HepG2 (cell line): ENCODE measurements around the gene AKNA. TPM values are rescaled to one million over a fixed set of nuclear protein-coding genes. Genes with fewer than 3 reads are reported as not detected.

Source experiments
- ATAC-seq: fragments of 200-7000 bp; cut with Tn5 transposase; 3 replicates; pipeline ENCODE4 v1.9.1; 2020; ENCODE audit warnings: mild to moderate bottlenecking, moderate library complexity
- BruUV-seq: library from RNA; stranded (reverse); fragments of 400-500 nt; replicated peaks from 2 replicates; lab custom pipeline; 2021; lab: Mats Ljungman, UMichigan
- CTCF ChIA-PET: fragments of 300-600 bp; formaldehyde crosslinking; extraction: SDS; loops from one replicate; lab custom pipeline; 2021; ENCODE audit warnings: low total read pairs, inconsistent platforms, low intra/inter-chr PET ratio; lab: Yijun Ruan, JAX
- POLR2A ChIA-PET: fragments of 350-600 bp; sonication (Branson Sonifier 250); formaldehyde crosslinking; loops from one replicate; lab custom pipeline; 2020; ENCODE audit warnings: antibody characterized with exemption, inconsistent platforms; lab: Yijun Ruan, JAX
- DNase-seq: peaks from one replicate; pipeline ENCODE4 v3.0.0-alpha.2; 2015; ENCODE audit warnings: low spot score
- FAIRE-seq: peaks from 3 replicates; lab custom pipeline; 2011; peaks lifted over from hg19 to GRCh38; lab: Jason Lieb, UNC
- H2AFZ ChIP-seq: one replicate; pipeline ENCODE4 v1.6.1; 2011; ENCODE audit warnings: low read length, inconsistent platforms
- H3K27ac ChIP-seq: fragments of 300-600 bp; 3 replicates; pipeline ENCODE4 v1.8.0; 2011; ENCODE audit warnings: mixed run types, mild to moderate bottlenecking, mixed read lengths, low read length, inconsistent platforms; ENCODE audit not compliant: insufficient read depth; ENCODE audit errors: extremely low read length
- H3K27me3 ChIP-seq, 2 experiments: fragments of 200-600 bp in 1 of 2; 2 replicates in 1 of 2; 3 replicates in 1 of 2; pipeline versions ENCODE4 v1.6.0 to v1.8.0; 2011; ENCODE audit warnings: low read length in 2 of 2, mild to moderate bottlenecking in 2 of 2, moderate library complexity in 2 of 2, inconsistent platforms in 1 of 2; ENCODE audit not compliant: insufficient read depth in 2 of 2, control insufficient read depth in 1 of 2
- H3K36me3 ChIP-seq, 2 experiments: fragments of 200-600 bp in 1 of 2; replicated peaks in 1 of 2; 2 replicates in 1 of 2; 3 replicates in 1 of 2; pipeline versions ENCODE4 v1.5.1 to v1.8.0; 2011; ENCODE audit warnings: low read length in 2 of 2, inconsistent platforms in 1 of 2; ENCODE audit not compliant: insufficient read depth in 2 of 2, control insufficient read depth in 1 of 2
- H3K4me1 ChIP-seq: 2 replicates; pipeline ENCODE4 v1.5.1; 2012; ENCODE audit warnings: low read length, inconsistent platforms; ENCODE audit not compliant: insufficient read depth
- H3K4me2 ChIP-seq: 2 replicates; pipeline ENCODE4 v1.6.0; 2011; ENCODE audit warnings: low read depth, low read length, inconsistent platforms
- H3K4me3 ChIP-seq, 3 experiments: fragments of 200-600 bp in 1 of 3; sonication (generic), shearing (Covaris generic) in 1 of 3; replicated peaks in 1 of 3; 2 replicates each; pipeline ENCODE4 v1.5.1; 2011 to 2016; ENCODE audit warnings: low read length in 3 of 3, inconsistent platforms in 2 of 3, low read depth in 2 of 3, mild to moderate bottlenecking in 2 of 3, control low read depth in 1 of 3, mixed read lengths in 1 of 3; ENCODE audit not compliant: insufficient read depth in 1 of 3
- H3K79me2 ChIP-seq: one replicate; pipeline ENCODE4 v1.6.1; 2011; ENCODE audit warnings: low read length, inconsistent platforms; ENCODE audit not compliant: insufficient read depth
- H3K9ac ChIP-seq: 2 replicates; pipeline ENCODE4 v1.6.0; 2011; ENCODE audit warnings: mild to moderate bottlenecking, low read depth, low read length, inconsistent platforms; ENCODE audit not compliant: insufficient read depth
- H3K9me3 ChIP-seq: 2 replicates; pipeline ENCODE4 v1.5.1; 2012; ENCODE audit warnings: mild to moderate bottlenecking, low read length
- H4K20me1 ChIP-seq: 2 replicates; pipeline ENCODE4 v1.6.0; 2011; ENCODE audit warnings: inconsistent platforms, mild to moderate bottlenecking, low read length, moderate library complexity; ENCODE audit not compliant: insufficient read depth
- CENPT ChIP-seq: sonication (generic); formaldehyde crosslinking; IDR thresholded peaks from 2 replicates; pipeline ENCODE4 v1.8.0; 2022; ENCODE audit warnings: low read depth, mild to moderate bottlenecking, moderate library complexity, missing genetic modification reagents
- FIP1L1 ChIP-seq: fragments of 200-400 bp; formaldehyde crosslinking; IDR thresholded peaks from 2 replicates; pipeline ENCODE4 v1.6.1; 2018; ENCODE audit warnings: low read depth, mild to moderate bottlenecking, low read length, moderate library complexity, borderline replicate concordance; ENCODE audit not compliant: insufficient read depth
- GATAD1 ChIP-seq: IDR thresholded peaks from 2 replicates; pipeline ENCODE4 v1.6.1; 2016; ENCODE audit warnings: missing genetic modification reagents, missing compliant biosample characterization
- HNRNPL ChIP-seq: fragments of 200-400 bp; formaldehyde crosslinking; IDR thresholded peaks from 2 replicates; pipeline ENCODE4 v1.6.1; 2017; ENCODE audit warnings: mild to moderate bottlenecking, low read depth, low read length
- SRF ChIP-seq: IDR thresholded peaks from 2 replicates; pipeline ENCODE4 v1.6.1; 2011; ENCODE audit warnings: mild to moderate bottlenecking, low read depth, low read length, moderate library complexity
- YEATS4 ChIP-seq: sonication (generic); formaldehyde crosslinking; IDR thresholded peaks from 2 replicates; pipeline ENCODE4 v1.4.0; 2020; ENCODE audit warnings: missing genetic modification reagents, borderline replicate concordance
- ZBTB21 ChIP-seq: sonication (generic); formaldehyde crosslinking; IDR thresholded peaks from 2 replicates; pipeline ENCODE4 v1.4.0; 2020; ENCODE audit warnings: missing genetic modification reagents
- ZNF569 ChIP-seq: sonication (generic); formaldehyde crosslinking; IDR thresholded peaks from 2 replicates; pipeline ENCODE4 v1.5.0; 2020; ENCODE audit warnings: mild to moderate bottlenecking, missing genetic modification reagents, moderate library complexity, borderline replicate concordance
- ZNF839 ChIP-seq: sonication (generic); formaldehyde crosslinking; IDR thresholded peaks from 2 replicates; pipeline ENCODE4 v1.4.0; 2020; ENCODE audit warnings: missing genetic modification reagents, mild to moderate bottlenecking, borderline replicate concordance
- WGBS: methylation state at CpG from one replicate; pipeline ENCODE4 v1.1.6; 2017; ENCODE audit warnings: low lambda C conversion rate; 5-methylcytosine and 5-hydroxymethylcytosine counted together
- in situ Hi-C: cut with HindIII; loops from 2 replicates; pipeline ENCODE4 v1.10.0; 2017; ENCODE audit warnings: low pct_unique_long_range_greater_than_20kb; ENCODE audit not compliant: extremely low pct_ligation_motif_present
- intact Hi-C: fragments of 100-400 bp; cut with micrococcal nuclease; formaldehyde crosslinking; loops from one replicate; pipeline ENCODE4 v1.10.0; 2022; ENCODE audit not compliant: unreplicated experiment
- polyA plus RNA-seq, 8 experiments: library from polyadenylated mRNA; depleted of rRNA in 3 of 8; stranded (reverse) in 7 of 8; unstranded in 1 of 8; fragments of >200 nt; fragmentation: Illumina TruSeq in 4 of 8; extraction: Trizol in 4 of 8; gene quantifications; 2 replicates each; pipeline versions ENCODE4 v1.2.1 to v1.2.3, GENCODE V29; 2011 to 2016; ENCODE audit warnings: low read depth in 4 of 8, missing spikeins in 1 of 8, mixed read lengths in 1 of 8; ENCODE audit not compliant: insufficient read depth in 1 of 8
- total RNA-seq, 5 experiments: library from RNA; depleted of rRNA; stranded (reverse); fragments of >200 nt; fragmentation: Illumina TruSeq; extraction: Trizol; gene quantifications; 2 replicates each; pipeline ENCODE4 v1.2.3, GENCODE V29; 2016; ENCODE audit warnings: low read depth in 1 of 5
- TF ChIP-seq, protein P1 (sequence below): sonication (generic); formaldehyde crosslinking; IDR thresholded peaks from 2 replicates; pipeline ENCODE4 v1.5.0; 2020; ENCODE audit warnings: mild to moderate bottlenecking, missing genetic modification reagents, borderline replicate concordance
- TF ChIP-seq, protein P2 (sequence below): sonication (generic); formaldehyde crosslinking; IDR thresholded peaks from 2 replicates; pipeline ENCODE4 v1.4.0; 2020; ENCODE audit warnings: mild to moderate bottlenecking, missing genetic modification reagents

The AKNA gene
- total and polyA plus RNA-seq, 2 of the 13 experiments (the other 11 are each of a cell fraction or from before 2014, with no cell fraction given): 3.0 to 3.1 TPM

DNA sequence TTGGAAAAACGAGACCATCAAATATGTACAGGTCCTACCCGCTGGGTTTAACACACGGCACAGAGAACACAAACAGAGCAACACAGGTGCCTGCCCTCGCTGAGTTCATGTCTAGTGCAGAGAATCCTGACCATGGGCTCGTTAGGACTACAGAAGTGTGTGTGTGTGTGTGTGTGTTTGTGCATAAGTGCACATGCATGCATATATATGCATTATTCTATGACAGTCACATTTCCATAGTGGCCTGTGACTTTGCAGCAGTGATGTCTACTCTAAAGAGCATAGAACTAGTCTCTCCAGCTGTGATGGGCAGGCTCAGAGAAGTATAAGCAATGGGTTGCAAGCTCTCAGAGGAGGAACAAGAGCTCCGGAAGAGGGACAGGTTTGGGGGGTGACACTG, 30.4 kb downstream of the AKNA start:
- in situ Hi-C loops: no loop called here
- Histone ChIP-seq H3K4me2 (no peak overlapping the region), H3K4me1 (no peaks in the 10 kb centered on the region), H3K4me3 (no peak overlapping the region), H3K9me3 (no peaks in the 10 kb centered on the region), H4K20me1 (no peaks in the 10 kb centered on the region), H3K9ac (no peak overlapping the region), H2AFZ (no peak overlapping the region), H3K36me3 (peaks cover 0 to 44% of the 10 kb centered on the region in 2 experiments; a peak in 3 of 5 replicates), H3K79me2 (no peaks in the 10 kb centered on the region), H3K27ac (no peak overlapping the region), H3K27me3 (no peaks in the 10 kb centered on the region)
- POLR2A ChIA-PET: no interaction called here
- BruUV-seq: no TSS peak
- no peak for ATAC-seq
- CTCF ChIA-PET: no interaction called here
- FAIRE-seq: no peak
- 95% methylated on average over 4 of the region's 6 CpGs for WGBS
- DNase-seq: no peak
- intact Hi-C loops: no loop called here
- TF ChIP-seq, protein P1, sequence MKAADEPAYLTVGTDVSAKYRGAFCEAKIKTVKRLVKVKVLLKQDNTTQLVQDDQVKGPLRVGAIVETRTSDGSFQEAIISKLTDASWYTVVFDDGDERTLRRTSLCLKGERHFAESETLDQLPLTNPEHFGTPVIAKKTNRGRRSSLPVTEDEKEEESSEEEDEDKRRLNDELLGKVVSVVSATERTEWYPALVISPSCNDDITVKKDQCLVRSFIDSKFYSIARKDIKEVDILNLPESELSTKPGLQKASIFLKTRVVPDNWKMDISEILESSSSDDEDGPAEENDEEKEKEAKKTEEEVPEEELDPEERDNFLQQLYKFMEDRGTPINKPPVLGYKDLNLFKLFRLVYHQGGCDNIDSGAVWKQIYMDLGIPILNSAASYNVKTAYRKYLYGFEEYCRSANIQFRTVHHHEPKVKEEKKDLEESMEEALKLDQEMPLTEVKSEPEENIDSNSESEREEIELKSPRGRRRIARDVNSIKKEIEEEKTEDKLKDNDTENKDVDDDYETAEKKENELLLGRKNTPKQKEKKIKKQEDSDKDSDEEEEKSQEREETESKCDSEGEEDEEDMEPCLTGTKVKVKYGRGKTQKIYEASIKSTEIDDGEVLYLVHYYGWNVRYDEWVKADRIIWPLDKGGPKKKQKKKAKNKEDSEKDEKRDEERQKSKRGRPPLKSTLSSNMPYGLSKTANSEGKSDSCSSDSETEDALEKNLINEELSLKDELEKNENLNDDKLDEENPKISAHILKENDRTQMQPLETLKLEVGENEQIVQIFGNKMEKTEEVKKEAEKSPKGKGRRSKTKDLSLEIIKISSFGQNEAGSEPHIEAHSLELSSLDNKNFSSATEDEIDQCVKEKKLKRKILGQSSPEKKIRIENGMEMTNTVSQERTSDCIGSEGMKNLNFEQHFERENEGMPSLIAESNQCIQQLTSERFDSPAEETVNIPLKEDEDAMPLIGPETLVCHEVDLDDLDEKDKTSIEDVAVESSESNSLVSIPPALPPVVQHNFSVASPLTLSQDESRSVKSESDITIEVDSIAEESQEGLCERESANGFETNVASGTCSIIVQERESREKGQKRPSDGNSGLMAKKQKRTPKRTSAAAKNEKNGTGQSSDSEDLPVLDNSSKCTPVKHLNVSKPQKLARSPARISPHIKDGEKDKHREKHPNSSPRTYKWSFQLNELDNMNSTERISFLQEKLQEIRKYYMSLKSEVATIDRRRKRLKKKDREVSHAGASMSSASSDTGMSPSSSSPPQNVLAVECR (CRISPR knock-in tag): no peak
- TF ChIP-seq ZNF569: no peak
- no peak for TF ChIP-seq FIP1L1
- no peak for TF ChIP-seq SRF
- no peak for TF ChIP-seq CENPT (CRISPR knock-in tag)
- TF ChIP-seq, protein P2, sequence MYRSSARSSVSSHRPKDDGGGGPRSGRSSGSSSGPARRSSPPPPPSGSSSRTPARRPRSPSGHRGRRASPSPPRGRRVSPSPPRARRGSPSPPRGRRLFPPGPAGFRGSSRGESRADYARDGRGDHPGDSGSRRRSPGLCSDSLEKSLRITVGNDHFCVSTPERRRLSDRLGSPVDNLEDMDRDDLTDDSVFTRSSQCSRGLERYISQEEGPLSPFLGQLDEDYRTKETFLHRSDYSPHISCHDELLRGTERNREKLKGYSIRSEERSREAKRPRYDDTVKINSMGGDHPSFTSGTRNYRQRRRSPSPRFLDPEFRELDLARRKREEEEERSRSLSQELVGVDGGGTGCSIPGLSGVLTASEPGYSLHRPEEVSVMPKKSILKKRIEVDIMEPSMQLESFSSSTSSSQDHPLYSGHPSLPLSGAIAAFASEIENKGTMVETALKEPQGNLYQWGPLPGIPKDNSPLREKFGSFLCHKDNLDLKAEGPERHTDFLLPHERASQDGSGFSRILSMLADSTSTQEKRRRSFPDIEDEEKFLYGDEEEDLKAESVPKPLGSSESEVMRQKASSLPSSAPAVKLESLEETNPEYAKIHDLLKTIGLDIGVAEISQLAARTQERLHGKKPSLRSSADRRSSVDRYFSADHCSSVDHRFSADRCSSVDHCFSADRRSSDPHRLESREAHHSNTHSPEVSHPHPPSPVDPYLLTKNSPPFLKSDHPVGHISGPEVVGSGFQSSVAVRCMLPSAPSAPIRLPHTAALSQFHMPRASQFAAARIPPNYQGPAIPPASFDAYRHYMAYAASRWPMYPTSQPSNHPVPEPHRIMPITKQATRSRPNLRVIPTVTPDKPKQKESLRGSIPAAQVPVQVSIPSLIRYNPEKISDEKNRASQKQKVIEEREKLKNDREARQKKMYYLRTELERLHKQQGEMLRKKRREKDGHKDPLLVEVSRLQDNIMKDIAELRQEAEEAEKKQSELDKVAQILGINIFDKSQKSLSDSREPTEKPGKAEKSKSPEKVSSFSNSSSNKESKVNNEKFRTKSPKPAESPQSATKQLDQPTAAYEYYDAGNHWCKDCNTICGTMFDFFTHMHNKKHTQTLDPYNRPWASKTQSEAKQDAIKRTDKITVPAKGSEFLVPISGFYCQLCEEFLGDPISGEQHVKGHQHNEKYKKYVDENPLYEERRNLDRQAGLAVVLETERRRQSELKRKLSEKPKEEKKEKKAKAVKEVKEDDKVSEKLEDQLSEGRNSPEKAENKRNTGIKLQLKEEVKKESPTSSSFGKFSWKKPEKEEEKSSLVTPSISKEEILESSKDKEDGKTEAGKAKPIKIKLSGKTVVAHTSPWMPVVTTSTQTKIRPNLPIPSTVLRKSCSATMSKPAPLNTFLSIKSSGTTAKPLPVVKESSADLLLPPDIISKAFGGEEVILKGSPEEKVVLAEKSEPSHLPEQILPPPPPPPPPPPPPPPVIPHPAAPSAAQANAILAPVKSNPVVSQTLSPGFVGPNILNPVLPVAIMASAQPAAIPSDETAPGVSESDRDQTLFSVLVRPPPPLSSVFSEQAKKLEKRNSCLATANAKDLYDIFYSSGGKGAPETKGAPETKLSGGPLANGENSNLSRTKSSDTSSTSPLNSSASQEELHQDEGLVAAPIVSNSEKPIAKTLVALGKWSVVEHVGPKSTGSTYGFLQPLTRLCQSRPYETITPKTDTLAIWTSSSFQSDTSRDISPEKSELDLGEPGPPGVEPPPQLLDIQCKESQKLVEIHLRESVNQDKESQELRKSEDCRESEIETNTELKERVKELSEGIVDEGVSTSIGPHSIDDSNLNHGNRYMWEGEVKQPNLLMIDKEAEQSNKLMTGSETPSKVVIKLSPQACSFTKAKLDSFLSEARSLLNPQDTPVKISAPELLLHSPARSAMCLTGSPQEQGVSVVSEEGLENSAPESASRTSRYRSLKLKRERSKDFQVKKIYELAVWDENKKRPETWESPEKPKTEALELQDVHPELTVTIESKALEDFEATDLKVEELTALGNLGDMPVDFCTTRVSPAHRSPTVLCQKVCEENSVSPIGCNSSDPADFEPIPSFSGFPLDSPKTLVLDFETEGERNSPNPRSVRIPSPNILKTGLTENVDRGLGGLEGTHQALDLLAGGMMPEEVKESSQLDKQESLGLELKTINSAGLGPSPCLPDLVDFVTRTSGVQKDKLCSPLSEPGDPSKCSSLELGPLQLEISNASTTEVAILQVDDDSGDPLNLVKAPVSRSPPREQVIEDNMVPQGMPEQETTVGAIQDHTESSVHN (CRISPR knock-in tag): no peak
- TF ChIP-seq GATAD1 (CRISPR knock-in tag): no peak
- TF ChIP-seq HNRNPL: no peak
- no peak for TF ChIP-seq YEATS4 (CRISPR knock-in tag)
- no peak for TF ChIP-seq ZBTB21 (CRISPR knock-in tag)
- no peak for TF ChIP-seq ZNF839
